ENCODE data around the gene SAMD11. TPM values are rescaled to one million over a fixed set of nuclear protein-coding genes. Genes with fewer than 3 reads are reported as not detected.

Gene SAMD11
- not detected for total RNA-seq

GRCh38 chr1:923131-923990 lies at the start of gene SAMD11:
Gene SAMD11, plus strand, starts transcription at chr1:923923. Its CDS starts 509 bp downstream, at chr1:924432.

GRCh38 chr1:958823-959730 lies 35.4 kb downstream of the SAMD11 start, which contains the start of gene NOC2L:
Gene NOC2L, minus strand, starts transcription at chr1:959256. Its CDS starts 16 bp downstream, at chr1:959240.

GRCh38 chr1:960363-961131 lies 36.8 kb downstream of the SAMD11 start, which contains the start of gene KLHL17:
Gene KLHL17, plus strand, starts transcription at chr1:960584. Its CDS starts 110 bp downstream, at chr1:960694.

GRCh38 chr1:966135-966703 lies 42.5 kb downstream of the SAMD11 start, which contains the start of gene PLEKHN1:
Gene PLEKHN1, plus strand, starts transcription at chr1:966482. Its CDS starts 50 bp downstream, at chr1:966532.

GRCh38 chr1:981955-982558 lies 58.3 kb downstream of the SAMD11 start, which contains the start of gene PERM1:
Gene PERM1, minus strand, starts transcription at chr1:982093. Its CDS starts 1,064 bp downstream, at chr1:981029.

Other genes starting within 250 kb of the SAMD11 start
- not detected for gene OR4F16, start 237.3 kb upstream of the SAMD11 start, total RNA-seq
- gene NOC2L, start 35.3 kb downstream of the SAMD11 start, total RNA-seq, result 10 to 100 TPM; 58.3 to 61.7 TPM
- gene KLHL17, start 36.7 kb downstream of the SAMD11 start, total RNA-seq, result 10 to 100 TPM; 27.3 to 32.2 TPM
- gene PLEKHN1, start 42.6 kb downstream of the SAMD11 start, total RNA-seq, result 1 to 10 TPM; 3.8 to 4.3 TPM
- gene PERM1, start 58.2 kb downstream of the SAMD11 start, total RNA-seq, result not detected
- gene HES4, start 76.2 kb downstream of the SAMD11 start, total RNA-seq, result not detected
- gene ISG15, start 89.6 kb downstream of the SAMD11 start, total RNA-seq, result 10 to 100 TPM; 87.5 to 92.8 TPM
- 1 to 10 TPM; 7.2 to 9.5 TPM for gene AGRN, start 96.2 kb downstream of the SAMD11 start, total RNA-seq
- not detected for gene RNF223, start 150.4 kb downstream of the SAMD11 start, total RNA-seq
- 10 to 100 TPM; 22.9 to 23.2 TPM for gene C1orf159, start 192.2 kb downstream of the SAMD11 start, total RNA-seq
- gene TTLL10, start 250.0 kb downstream of the SAMD11 start, total RNA-seq, result under 1 TPM in 1 of 2 experiments, not detected in 1; 0.15 TPM

Data from activated naive CD4-positive, alpha-beta T cell treated with anti-CD3 and anti-CD28 coated beads, Interleukin-2, amount 10 ng/mL, durations not matched to agents 5 hours and 36 hours (primary cell).